GM23338 (cell line): ENCODE data around the gene FRAS1. TPM values are rescaled to one million over a fixed set of nuclear protein-coding genes. Genes with fewer than 3 reads are reported as not detected.

Source experiments
- ATAC-seq: fragments of 200-7000 bp; cut with Tn5 transposase; 3 replicates; pipeline ENCODE4 v1.9.1; 2020
- DNase-seq: peaks from one replicate; pipeline ENCODE4 v3.0.0-alpha.2; 2015; ENCODE audit warnings: low spot score
- H2AFZ ChIP-seq: fragments of 200-600 bp; sonication (generic); 2 replicates; pipeline ENCODE4 v1.8.0; 2016; ENCODE audit warnings: antibody characterized with exemption, mild to moderate bottlenecking, moderate library complexity
- H3F3A ChIP-seq: fragments of 200-600 bp; sonication (generic); replicated peaks from 2 replicates; pipeline ENCODE4 v1.8.0; 2017; ENCODE audit warnings: antibody characterized with exemption, mixed run types, low read depth
- H3K27ac ChIP-seq: fragments of 200-600 bp; sonication (generic); 2 replicates; pipeline ENCODE4 v1.6.1; 2016; ENCODE audit warnings: low read depth
- H3K27me3 ChIP-seq: fragments of 200-600 bp; sonication (generic); 2 replicates; pipeline ENCODE4 v1.8.0; 2016; ENCODE audit warnings: mild to moderate bottlenecking, mixed run types, moderate library complexity; ENCODE audit not compliant: insufficient read depth
- H3K36me3 ChIP-seq: fragments of 200-600 bp; sonication (generic); 2 replicates; pipeline ENCODE4 v1.8.0; 2016; ENCODE audit warnings: mild to moderate bottlenecking; ENCODE audit not compliant: insufficient read depth
- H3K4me1 ChIP-seq: fragments of 200-600 bp; sonication (generic); 2 replicates; pipeline ENCODE4 v1.8.0; 2016; ENCODE audit warnings: mild to moderate bottlenecking, moderate library complexity; ENCODE audit not compliant: insufficient read depth
- H3K4me2 ChIP-seq: fragments of 200-600 bp; sonication (generic); 2 replicates; pipeline ENCODE4 v1.7.1; 2017; ENCODE audit warnings: mixed run types
- H3K4me3 ChIP-seq: fragments of 200-600 bp; sonication (generic); 2 replicates; pipeline ENCODE4 v1.6.1; 2016; ENCODE audit warnings: mixed run types
- H3K79me2 ChIP-seq: fragments of 200-600 bp; sonication (generic); replicated peaks from 2 replicates; pipeline ENCODE4 v1.8.0; 2017; ENCODE audit warnings: mild to moderate bottlenecking; ENCODE audit not compliant: insufficient read depth
- H3K9me2 ChIP-seq: fragments of 200-600 bp; sonication (generic); 2 replicates; pipeline ENCODE4 v1.8.0; 2017; ENCODE audit not compliant: insufficient read depth
- H4K20me1 ChIP-seq: fragments of 200-600 bp; sonication (generic); replicated peaks from 2 replicates; pipeline ENCODE4 v1.8.0; 2017; ENCODE audit warnings: mild to moderate bottlenecking; ENCODE audit not compliant: insufficient read depth
- H3K27ac Mint-ChIP-seq: 2 replicates; pipeline ENCODE4 v1.8.0; 2020; ENCODE audit warnings: inconsistent platforms, mild to moderate bottlenecking, moderate library complexity, mixed read lengths
- H3K27me3 Mint-ChIP-seq: 3 replicates; pipeline ENCODE4 v1.8.0; 2022; ENCODE audit warnings: low read depth, mild to moderate bottlenecking, moderate library complexity, mixed read lengths, inconsistent platforms; ENCODE audit not compliant: insufficient read depth, poor library complexity
- H3K36me3 Mint-ChIP-seq: 3 replicates; pipeline ENCODE4 v1.8.0; 2021; ENCODE audit warnings: low read depth, mild to moderate bottlenecking, inconsistent platforms, moderate library complexity, mixed read lengths
- H3K4me1 Mint-ChIP-seq: 3 replicates; pipeline ENCODE4 v1.8.0; 2020; ENCODE audit warnings: mild to moderate bottlenecking, inconsistent platforms, mixed read lengths
- H3K4me3 Mint-ChIP-seq: 3 replicates; pipeline ENCODE4 v1.8.0; 2021; ENCODE audit warnings: moderate library complexity, mild to moderate bottlenecking, inconsistent platforms, mixed read lengths
- H3K9me3 Mint-ChIP-seq: 3 replicates; pipeline ENCODE4 v1.8.0; 2020; ENCODE audit warnings: moderate library complexity, mild to moderate bottlenecking, inconsistent platforms, mixed read lengths
- CREB1 ChIP-seq: fragments of 250-450 bp; sonication (Bioruptor Pico); IDR thresholded peaks from 2 replicates; pipeline ENCODE4 v1.5.0; 2020; ENCODE audit warnings: low read depth, mild to moderate bottlenecking, moderate library complexity
- JUNB ChIP-seq: IDR thresholded peaks from one replicate; pipeline ENCODE4 v1.6.1; 2016; ENCODE audit warnings: antibody characterized with exemption; ENCODE audit not compliant: unreplicated experiment
- NANOG ChIP-seq: IDR thresholded peaks from 2 replicates; pipeline ENCODE4 v1.6.1; 2016; ENCODE audit warnings: antibody characterized with exemption, borderline replicate concordance
- POLR2AphosphoS5 ChIP-seq: IDR thresholded peaks from 2 replicates; pipeline ENCODE4 v1.6.1; 2016; ENCODE audit warnings: antibody characterized with exemption, low read depth
- REST ChIP-seq: IDR thresholded peaks from one replicate; pipeline ENCODE4 v1.6.1; 2018; ENCODE audit warnings: antibody characterized with exemption; ENCODE audit not compliant: unreplicated experiment
- STAT1 ChIP-seq: IDR thresholded peaks from one replicate; pipeline ENCODE4 v1.6.1; 2016; ENCODE audit warnings: antibody characterized with exemption; ENCODE audit not compliant: unreplicated experiment
- ZNF114 ChIP-seq: fragments of 250-450 bp; sonication (Bioruptor Pico); IDR thresholded peaks from 2 replicates; pipeline ENCODE4 v1.5.0; 2020; ENCODE audit warnings: mild to moderate bottlenecking, moderate library complexity
- ZNF331 ChIP-seq: fragments of 250-450 bp; sonication (Bioruptor Pico); IDR thresholded peaks from 2 replicates; pipeline ENCODE4 v1.5.0; 2020; ENCODE audit warnings: low read depth, mild to moderate bottlenecking, moderate library complexity
- polyA plus RNA-seq: library from polyadenylated mRNA; unstranded; fragments of >200 nt; fragmentation: Nextera tagmentation; extraction: Ambion mirVana; gene quantifications from 2 replicates; pipeline ENCODE4 v1.2.1, GENCODE V29; 2016
- total RNA-seq: library from RNA; depleted of rRNA; stranded (reverse); fragments of >200 nt; shearing (Covaris generic); gene quantifications from 2 replicates; pipeline ENCODE4 v1.2.3, GENCODE V29; 2014

Gene FRAS1
- total and polyA plus RNA-seq, 2 experiments from 2014 or later: 12.4 to 108 TPM

- peaks cover 2% of the 10 kb centered on the region for H3K27me3 Mint-ChIP-seq
- Histone ChIP-seq H3K4me2 (no peak overlapping the region), H3K79me2 (peaks cover 100% of the 10 kb centered on the region), H3F3A (no peaks in the 10 kb centered on the region), H3K9me2 (no peaks in the 10 kb centered on the region), H4K20me1 (no peaks in the 10 kb centered on the region; the same call in none of the 2 replicates), H2AFZ (no peak overlapping the region), H3K27me3 (no peaks in the 10 kb centered on the region), H3K4me1 (peaks cover 23% of the 10 kb centered on the region), H3K27ac (no peak overlapping the region), H3K4me3 (no peak overlapping the region), H3K36me3 (no peaks in the 10 kb centered on the region)
- H3K4me1 Mint-ChIP-seq: peaks cover 42% of the 10 kb centered on the region
- TF ChIP-seq ZNF331 (CRISPR knock-in tag) (no peak), JUNB (no peak), NANOG (no peak), ZNF114 (no peak), STAT1 (no peak), REST (no peak), CREB1 (CRISPR knock-in tag) (no peak)
- no peak overlapping the region for H3K4me3 Mint-ChIP-seq
- H3K27ac Mint-ChIP-seq: no peak overlapping the region
- no peaks in the 10 kb centered on the region; the same call in 2 of the 3 replicates for H3K36me3 Mint-ChIP-seq
- H3K9me3 Mint-ChIP-seq: no peaks in the 10 kb centered on the region; the same call in 2 of the 3 replicates
- no peak for DNase-seq
- no peak for ATAC-seq
Observed at GRCh38 chr4:78155616-78156105, 98.5 kb downstream of the FRAS1 start.

- no peak for DNase-seq
- H3K27ac Mint-ChIP-seq: no peak overlapping the region
- Histone ChIP-seq H3K4me1 (peaks cover 31% of the 10 kb centered on the region), H3K27ac (no peak overlapping the region; the same call in 1 of the 2 replicates), H3F3A (no peaks in the 10 kb centered on the region), H3K4me2 (no peak overlapping the region), H2AFZ (no peak overlapping the region), H3K27me3 (no peaks in the 10 kb centered on the region), H3K36me3 (no peaks in the 10 kb centered on the region), H3K79me2 (peaks cover 100% of the 10 kb centered on the region), H3K9me2 (no peaks in the 10 kb centered on the region), H3K4me3 (no peak overlapping the region), H4K20me1 (peaks cover 3% of the 10 kb centered on the region)
- H3K36me3 Mint-ChIP-seq: no peaks in the 10 kb centered on the region; the same call in 2 of the 3 replicates
- ATAC-seq: peak; percentile 61
- peaks cover 43% of the 10 kb centered on the region for H3K4me1 Mint-ChIP-seq
- H3K4me3 Mint-ChIP-seq: no peak overlapping the region
- TF ChIP-seq ZNF331 (CRISPR knock-in tag) (no peak), POLR2AphosphoS5 (no peak), NANOG (no peak), STAT1 (no peak), REST (no peak)
- H3K9me3 Mint-ChIP-seq: no peaks in the 10 kb centered on the region; the same call in 2 of the 3 replicates
- H3K27me3 Mint-ChIP-seq: peaks cover 2% of the 10 kb centered on the region
Observed at GRCh38 chr4:78156520-78156919, 99.4 kb downstream of the FRAS1 start.
